ENCODE data around the gene NEK11. TPM values are rescaled to one million over a fixed set of nuclear protein-coding genes. Genes with fewer than 3 reads are reported as not detected.
A peak's percentile ranks its signal among the peaks of the same experiment; 100 is the strongest.

The NEK11 gene
- total and polyA plus RNA-seq, 9 of the 15 experiments (the other 6 are each of a cell fraction or from before 2014, with no cell fraction given), result 0.28 to 1.5 (median 0.87) TPM

DNA sequence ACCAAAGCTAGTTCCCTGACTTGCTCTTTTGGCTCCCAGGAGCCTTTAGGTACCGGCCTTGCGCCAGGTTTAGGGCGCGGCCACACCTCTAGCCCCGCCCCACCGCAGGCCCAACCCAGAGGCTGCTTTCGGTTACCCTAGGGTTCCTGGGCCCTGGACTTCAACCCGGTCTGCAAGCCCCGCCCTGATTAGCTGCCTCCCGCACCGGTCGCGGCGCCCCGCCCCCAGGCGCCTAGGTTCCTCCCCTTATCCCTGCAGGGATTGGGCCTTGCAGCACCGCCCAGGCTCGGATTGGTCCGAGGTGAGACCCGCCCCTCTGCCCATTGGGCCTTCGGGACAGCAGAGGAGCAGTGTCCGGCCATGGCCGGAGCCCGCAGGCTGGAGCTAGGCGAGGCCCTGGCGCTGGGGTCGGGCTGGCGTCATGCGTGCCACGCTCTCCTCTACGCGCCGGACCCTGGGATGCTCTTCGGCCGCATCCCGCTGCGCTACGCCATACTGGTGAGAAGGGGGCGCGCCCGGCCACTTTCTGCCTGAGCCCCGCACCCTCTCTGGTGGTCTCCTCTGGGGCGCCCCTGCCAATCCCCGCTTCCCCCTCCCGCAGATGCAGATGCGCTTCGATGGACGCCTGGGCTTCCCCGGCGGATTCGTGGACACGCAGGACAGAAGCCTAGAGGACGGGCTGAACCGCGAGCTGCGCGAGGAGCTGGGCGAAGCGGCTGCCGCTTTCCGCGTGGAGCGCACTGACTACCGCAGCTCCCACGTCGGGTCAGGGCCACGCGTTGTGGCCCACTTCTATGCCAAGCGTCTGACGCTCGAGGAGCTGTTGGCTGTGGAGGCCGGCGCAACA is 355.0 kb downstream of the NEK11 start, which contains the start of gene NUDT16 (continued):
- TF ChIP-seq TAF1 (IDR thresholded peaks at IDR 0.05; ENCODE audit: control insufficient read depth, extremely low read depth, insufficient read depth, low read length, severe bottlenecking), result peak; percentile 66
- peak in 1 of 2 experiments; percentile 54; a peak in 2 of 4 replicates for TF ChIP-seq HDAC1 (IDR thresholded peaks at IDR 0.05)
- no peak for TF ChIP-seq CREB1 (IDR thresholded peaks at IDR 0.05)
- peak; percentile 58; the same call in 1 of the 2 replicates for TF ChIP-seq CREB1 (CRISPR knock-in tag; IDR thresholded peaks at IDR 0.05)
- peak; percentile 76 for TF ChIP-seq NFYB (IDR thresholded peaks at IDR 0.05; ENCODE audit: extremely low read depth, insufficient read length)
- TF ChIP-seq CEBPZ (IDR thresholded peaks at IDR 0.05; ENCODE audit: borderline replicate concordance, low read depth, low read length), result peak; percentile 36; the same call in 1 of the 2 replicates
- TF ChIP-seq BRD9 (IDR thresholded peaks at IDR 0.05; ENCODE audit: low read depth, partially characterized antibody), result no peak
- TF ChIP-seq ZNF644 (tag; IDR thresholded peaks at IDR 0.05; ENCODE audit: low read depth), result no peak
- no peak for TF ChIP-seq TCF7L2 (IDR thresholded peaks at IDR 0.05; ENCODE audit: low read depth, low read length)
- peak; percentile 15 for TF ChIP-seq TAF9B (IDR thresholded peaks at IDR 0.05; ENCODE audit: partially characterized antibody)
- peak; percentile 79 for TF ChIP-seq NEUROD1 (IDR thresholded peaks at IDR 0.05; ENCODE audit: borderline replicate concordance, low read depth, low read length, partially characterized antibody)
- TF ChIP-seq, protein P1, sequence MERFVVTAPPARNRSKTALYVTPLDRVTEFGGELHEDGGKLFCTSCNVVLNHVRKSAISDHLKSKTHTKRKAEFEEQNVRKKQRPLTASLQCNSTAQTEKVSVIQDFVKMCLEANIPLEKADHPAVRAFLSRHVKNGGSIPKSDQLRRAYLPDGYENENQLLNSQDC (CRISPR knock-in tag; IDR thresholded peaks at IDR 0.05), result no peak
- TF ChIP-seq SRF (CRISPR knock-in tag; IDR thresholded peaks at IDR 0.05), result peak in 1 of 2 experiments; percentile 21; a peak in 2 of 4 replicates
- TF ChIP-seq RBBP5 (IDR thresholded peaks at IDR 0.05; ENCODE audit: borderline replicate concordance, insufficient read depth, low read length, poor library complexity, severe bottlenecking), result peak; percentile 48
- peak; percentile 44; the same call in 1 of the 2 replicates for TF ChIP-seq ZBTB7A (IDR thresholded peaks at IDR 0.05; ENCODE audit: borderline replicate concordance, control insufficient read depth, low read depth, low read length)
- 0 out of 4 replicates have a peak, but pooled peaks of 1 of the 2 experiments have one; percentile 26 for TF ChIP-seq MAZ (CRISPR knock-in tag; conservative IDR thresholded peaks at IDR 0.05 in 1 of 2, IDR thresholded peaks at IDR 0.05 in 1 of 2)
- TF ChIP-seq, protein P2, sequence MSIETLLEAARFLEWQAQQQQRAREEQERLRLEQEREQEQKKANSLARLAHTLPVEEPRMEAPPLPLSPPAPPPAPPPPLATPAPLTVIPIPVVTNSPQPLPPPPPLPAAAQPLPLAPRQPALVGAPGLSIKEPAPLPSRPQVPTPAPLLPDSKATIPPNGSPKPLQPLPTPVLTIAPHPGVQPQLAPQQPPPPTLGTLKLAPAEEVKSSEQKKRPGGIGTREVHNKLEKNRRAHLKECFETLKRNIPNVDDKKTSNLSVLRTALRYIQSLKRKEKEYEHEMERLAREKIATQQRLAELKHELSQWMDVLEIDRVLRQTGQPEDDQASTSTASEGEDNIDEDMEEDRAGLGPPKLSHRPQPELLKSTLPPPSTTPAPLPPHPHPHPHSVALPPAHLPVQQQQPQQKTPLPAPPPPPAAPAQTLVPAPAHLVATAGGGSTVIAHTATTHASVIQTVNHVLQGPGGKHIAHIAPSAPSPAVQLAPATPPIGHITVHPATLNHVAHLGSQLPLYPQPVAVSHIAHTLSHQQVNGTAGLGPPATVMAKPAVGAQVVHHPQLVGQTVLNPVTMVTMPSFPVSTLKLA (conservative IDR thresholded peaks at IDR 0.05), result peak in 1 of 2 experiments; percentile 58; a peak in 2 of 4 replicates
- 0 out of 2 replicates have a peak, but pooled peaks have one; percentile 1 for TF ChIP-seq C11orf30 (IDR thresholded peaks at IDR 0.05; ENCODE audit: low read depth)
- no peak for TF ChIP-seq RFX1 (IDR thresholded peaks at IDR 0.05)
- no peak for TF ChIP-seq DDX20 (tag; IDR thresholded peaks at IDR 0.05; ENCODE audit: low read depth)
- TF ChIP-seq GTF2A2 (tag; IDR thresholded peaks at IDR 0.05), result 0 out of 2 replicates have a peak, but pooled peaks have one; percentile 44
